DOHH2 (cell line): ENCODE data around the gene TMEM255A.

Experiments used
- H3F3A ChIP-seq: fragments of 200-600 bp; sonication (generic), shearing (Covaris generic); 2 replicates; pipeline ENCODE4 v1.6.0; 2016; ENCODE audit warnings: antibody characterized with exemption, mild to moderate bottlenecking; ENCODE audit not compliant: control insufficient read depth, insufficient read depth
- H3K27ac ChIP-seq: fragments of 200-600 bp; sonication (generic); 2 replicates; pipeline ENCODE4 v1.5.1; 2014; ENCODE audit warnings: low read depth, mild to moderate bottlenecking, low read length, moderate library complexity
- H3K27me3 ChIP-seq: fragments of 200-600 bp; sonication (generic); 2 replicates; pipeline ENCODE4 v1.6.1; 2014; ENCODE audit warnings: mild to moderate bottlenecking, low read length, mixed read lengths; ENCODE audit not compliant: control insufficient read depth
- H3K36me3 ChIP-seq: fragments of 200-600 bp; sonication (generic); 2 replicates; pipeline ENCODE4 v1.6.1; 2014; ENCODE audit warnings: mild to moderate bottlenecking, low read length, moderate library complexity, mixed read lengths; ENCODE audit not compliant: control insufficient read depth
- H3K4me1 ChIP-seq: fragments of 200-600 bp; sonication (generic); 2 replicates; pipeline ENCODE4 v1.6.1; 2014; ENCODE audit warnings: mild to moderate bottlenecking, low read length, mixed read lengths; ENCODE audit not compliant: control insufficient read depth
- H3K4me2 ChIP-seq: fragments of 200-600 bp; sonication (generic); 2 replicates; pipeline ENCODE4 v1.6.0; 2014; ENCODE audit warnings: mild to moderate bottlenecking, low read length, moderate library complexity
- H3K4me3 ChIP-seq: fragments of 200-600 bp; sonication (generic); 2 replicates; pipeline ENCODE4 v1.5.1; 2014; ENCODE audit warnings: mild to moderate bottlenecking, low read length, mixed read lengths
- H3K79me2 ChIP-seq: fragments of 200-600 bp; sonication (generic); 2 replicates; pipeline ENCODE4 v1.6.1; 2014; ENCODE audit warnings: mild to moderate bottlenecking, low read length, mixed read lengths; ENCODE audit not compliant: control insufficient read depth
- H3K9me2 ChIP-seq: fragments of 200-600 bp; sonication (generic); replicated peaks from 2 replicates; pipeline ENCODE4 v1.6.1; 2014; ENCODE audit warnings: mild to moderate bottlenecking, low read length, mixed read lengths; ENCODE audit not compliant: control insufficient read depth
- H3K9me3 ChIP-seq: fragments of 200-600 bp; sonication (generic); 2 replicates; pipeline ENCODE4 v1.6.1; 2014; ENCODE audit warnings: antibody characterized with exemption, low read length, mixed read lengths; ENCODE audit not compliant: control insufficient read depth, insufficient read depth
- H4K20me1 ChIP-seq: fragments of 200-600 bp; sonication (generic); 2 replicates; pipeline ENCODE4 v1.6.0; 2014; ENCODE audit warnings: low read depth, mild to moderate bottlenecking, antibody characterized with exemption, low read length, moderate library complexity; ENCODE audit not compliant: control insufficient read depth, insufficient read depth
- CTCF ChIP-seq: fragments of 200-600 bp; sonication (generic); IDR thresholded peaks from one replicate; pipeline ENCODE4 v1.5.1; 2014; ENCODE audit warnings: antibody characterized with exemption, mild to moderate bottlenecking, low read depth, low read length; ENCODE audit not compliant: poor library complexity, severe bottlenecking
- EZH2phosphoT487 ChIP-seq: fragments of 200-600 bp; sonication (generic); IDR thresholded peaks from 2 replicates; pipeline ENCODE4 v1.6.1; 2017; ENCODE audit warnings: borderline replicate concordance, mild to moderate bottlenecking, antibody characterized with exemption, low read length, moderate library complexity, mixed read lengths

TMEM255A gene

DNA sequence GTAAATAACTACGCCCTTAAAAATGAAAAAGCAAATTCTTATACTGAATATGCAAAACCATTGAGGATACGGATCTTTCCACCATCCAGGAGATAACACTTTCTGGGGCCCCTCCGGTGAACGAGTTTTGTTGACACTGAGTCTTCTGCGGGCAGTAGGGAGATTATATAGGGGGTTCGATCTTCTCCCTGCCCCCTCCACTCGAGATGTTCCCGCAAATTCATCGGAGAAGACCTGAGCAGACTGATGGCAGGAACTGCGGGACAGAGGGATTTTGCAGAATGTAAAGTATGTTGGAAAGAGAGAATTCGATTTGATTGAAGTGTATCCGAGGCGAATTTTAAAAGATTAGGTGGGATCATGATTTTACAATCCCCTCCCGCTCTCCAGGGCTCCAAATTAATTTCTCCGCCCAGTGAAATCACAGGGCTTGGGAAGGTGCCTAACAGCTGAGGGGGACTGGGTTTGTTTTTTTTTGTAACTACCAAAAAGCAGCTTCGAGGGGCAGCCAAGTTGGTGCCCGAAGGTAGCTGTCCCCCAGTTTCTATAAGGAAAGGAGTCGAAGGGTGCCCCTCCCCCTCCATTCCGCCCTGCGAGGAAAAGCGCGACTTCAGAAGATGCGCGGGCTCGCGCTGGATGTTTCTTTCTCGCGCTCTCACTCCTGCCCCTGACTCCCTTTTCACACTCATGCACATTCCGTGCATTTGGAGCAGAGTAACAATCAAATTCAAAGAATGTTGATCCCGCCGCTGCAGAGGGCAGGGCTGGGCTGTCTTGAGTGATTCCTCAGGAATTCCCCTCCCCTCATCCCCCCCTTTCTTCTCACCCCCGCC, 1.2 kb downstream of the TMEM255A start:
- no peaks in the 10 kb centered on the region for H4K20me1 ChIP-seq
- H3K4me2 ChIP-seq: peak overlapping the region; percentile 83
- H3K27me3 ChIP-seq: peaks cover 21% of the 10 kb centered on the region
- no peaks in the 10 kb centered on the region for H3F3A ChIP-seq
- no peaks in the 10 kb centered on the region for H3K36me3 ChIP-seq
- H3K27ac ChIP-seq: no peak overlapping the region
- no peaks in the 10 kb centered on the region for H3K9me2 ChIP-seq
- no peaks in the 10 kb centered on the region for H3K9me3 ChIP-seq
- H3K79me2 ChIP-seq: no peaks in the 10 kb centered on the region
- H3K4me1 ChIP-seq: peaks cover 19% of the 10 kb centered on the region
- H3K4me3 ChIP-seq: peak overlapping the region; percentile 77
- TF ChIP-seq CTCF (no peak), EZH2phosphoT487 (no peak)

DNA sequence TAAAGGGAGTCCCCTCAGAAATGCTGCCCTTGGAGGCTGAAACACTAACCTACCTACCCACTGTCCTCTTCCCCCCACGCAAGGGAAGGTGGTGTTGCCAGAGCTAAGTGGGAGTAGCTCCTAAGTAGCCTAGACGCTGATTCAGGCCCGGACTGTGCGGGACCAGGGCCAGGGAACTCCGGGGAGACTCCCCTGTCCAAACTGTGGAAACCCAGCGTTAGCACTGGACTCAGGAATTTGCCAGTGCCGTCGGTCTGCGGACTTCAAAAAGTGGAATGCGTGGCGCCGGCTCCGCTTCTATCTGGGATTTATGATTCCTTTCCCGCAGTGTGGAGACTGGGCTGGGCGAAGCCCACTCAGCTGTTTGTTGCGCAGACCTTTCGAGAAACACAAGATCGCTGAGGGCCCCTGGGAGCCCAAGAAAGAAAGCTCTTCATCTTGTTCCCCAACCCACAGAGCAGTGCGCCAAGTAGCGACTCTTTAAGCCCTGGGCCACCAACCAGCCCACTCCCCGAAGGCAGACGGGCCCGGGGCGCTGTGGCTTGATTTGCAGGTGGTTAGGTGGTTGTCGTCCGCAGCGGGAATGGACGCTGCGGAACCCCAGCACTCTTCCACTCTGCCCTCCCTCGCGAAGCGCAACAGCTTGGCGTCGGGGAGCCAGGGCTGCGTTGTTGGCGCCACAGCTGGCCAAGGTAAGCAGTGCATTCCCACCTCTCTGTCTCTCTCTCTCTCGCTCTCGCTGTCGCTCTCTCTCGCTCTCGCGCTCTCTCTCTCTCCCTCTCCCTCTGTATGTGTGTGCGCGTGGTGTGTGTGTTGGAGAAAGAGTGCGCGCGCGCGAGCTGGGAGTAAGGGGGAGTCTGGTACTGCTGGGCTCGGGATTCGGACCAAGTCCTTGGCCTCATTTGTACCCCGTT, 2.0 kb downstream of the TMEM255A start:
- Histone ChIP-seq H3K9me2 (no peaks in the 10 kb centered on the region), H3K27me3 (peaks cover 21% of the 10 kb centered on the region), H4K20me1 (no peaks in the 10 kb centered on the region), H3K9me3 (no peaks in the 10 kb centered on the region), H3K4me1 (peaks cover 28% of the 10 kb centered on the region), H3F3A (no peaks in the 10 kb centered on the region), H3K79me2 (no peaks in the 10 kb centered on the region), H3K4me3 (peak overlapping the region; percentile 77), H3K4me2 (peak overlapping the region; percentile 83), H3K27ac (no peak overlapping the region), H3K36me3 (no peaks in the 10 kb centered on the region)
- peak; percentile 58 for TF ChIP-seq CTCF
- TF ChIP-seq EZH2phosphoT487: no peak

DNA sequence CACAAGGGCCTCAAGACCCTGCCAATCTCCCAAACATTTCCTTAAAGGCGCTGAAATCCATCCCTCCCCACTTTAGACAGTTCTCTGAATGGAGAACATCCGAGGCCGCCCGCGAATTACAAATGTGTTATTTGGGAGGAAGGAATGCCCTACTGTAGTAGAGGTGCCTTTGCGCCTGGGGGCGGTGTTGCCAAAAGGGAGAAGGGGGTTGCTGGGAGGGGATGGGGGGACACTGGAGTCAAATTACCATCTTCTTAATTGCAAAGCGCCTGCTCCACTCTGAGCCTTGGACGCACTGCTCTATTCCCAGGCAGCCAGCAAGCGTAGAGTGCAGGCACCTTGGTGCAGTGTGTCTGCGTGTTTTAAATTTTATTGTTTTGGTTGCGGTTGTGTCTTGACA, 2.7 kb downstream of the TMEM255A start:
- H3F3A ChIP-seq: no peaks in the 10 kb centered on the region
- peaks cover 33% of the 10 kb centered on the region for H3K4me1 ChIP-seq
- H3K4me3 ChIP-seq: no peak overlapping the region
- H3K4me2 ChIP-seq: no peak overlapping the region
- no peaks in the 10 kb centered on the region for H3K9me3 ChIP-seq
- no peaks in the 10 kb centered on the region for H3K9me2 ChIP-seq
- peaks cover 21% of the 10 kb centered on the region for H3K27me3 ChIP-seq
- no peaks in the 10 kb centered on the region for H3K79me2 ChIP-seq
- TF ChIP-seq EZH2phosphoT487 (no peak), CTCF (no peak)
- H3K36me3 ChIP-seq: no peaks in the 10 kb centered on the region
- no peaks in the 10 kb centered on the region for H4K20me1 ChIP-seq
- H3K27ac ChIP-seq: no peak overlapping the region
